Right lung (tissue), 5 donors: Measurements from ENCODE around the gene C2orf76. TPM values are rescaled to one million over a fixed set of nuclear protein-coding genes. Genes with fewer than 3 reads are reported as not detected.
A peak's percentile ranks its signal among the peaks of the same experiment; 100 is the strongest.
"Not testable (repeated sequence)": the region's sequence is repeated elsewhere in the genome, so short reads cannot be mapped to it uniquely, and the experiment has no call there.

ENCODE experiments used
- DNase-seq, 2 donors: peaks; one replicate each; pipeline ENCODE4 v3.0.0-alpha.2; 2013
- polyA plus RNA-seq, 5 donors: library from polyadenylated mRNA; unstranded; fragments of 120-200 nt; gene quantifications; one replicate each; pipeline versions ENCODE4 v1.2.1 to v1.2.3, GENCODE V29; 2013; ENCODE audit warnings: inconsistent platforms in 1 of 5, low replicate concordance in 1 of 5; ENCODE audit not compliant: insufficient read length in 5 of 5, insufficient read depth in 1 of 5

The C2orf76 gene
- polyA plus RNA-seq, 5 donors = 15.6 to 22.5 (median 16.9) TPM

DNA sequence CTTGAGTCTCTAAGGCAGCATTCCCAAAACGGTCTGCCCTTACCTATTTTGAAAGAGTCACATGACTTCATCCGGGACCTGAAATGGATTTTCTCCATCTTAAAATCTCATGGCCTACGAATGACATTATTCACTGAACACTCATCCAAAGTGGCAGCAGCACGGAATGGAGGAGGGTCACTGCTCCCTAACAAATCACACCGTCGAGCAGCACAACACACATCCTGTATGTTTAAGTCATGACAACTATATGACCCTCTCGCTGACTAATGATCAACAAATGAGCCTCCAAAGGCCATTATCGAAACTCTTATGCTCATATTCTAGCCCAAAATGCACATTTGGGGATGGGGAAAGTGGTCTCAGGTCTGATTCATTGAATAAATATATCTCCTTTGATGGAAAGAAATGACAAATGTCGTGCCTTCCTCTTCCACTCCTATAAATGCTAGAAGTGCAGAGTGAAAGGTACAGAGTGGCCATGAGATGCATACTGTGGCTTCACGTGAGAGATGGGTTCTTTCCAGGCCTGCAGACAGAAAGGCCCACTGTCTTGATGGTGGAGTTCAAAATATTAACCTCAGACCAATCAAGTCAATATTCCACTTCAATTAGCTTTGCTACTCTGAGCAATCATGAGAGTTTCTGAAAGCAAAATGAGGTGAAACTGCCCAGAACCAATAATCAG is 70.8 kb downstream of the C2orf76 start:
- DNase-seq = no peak

DNA sequence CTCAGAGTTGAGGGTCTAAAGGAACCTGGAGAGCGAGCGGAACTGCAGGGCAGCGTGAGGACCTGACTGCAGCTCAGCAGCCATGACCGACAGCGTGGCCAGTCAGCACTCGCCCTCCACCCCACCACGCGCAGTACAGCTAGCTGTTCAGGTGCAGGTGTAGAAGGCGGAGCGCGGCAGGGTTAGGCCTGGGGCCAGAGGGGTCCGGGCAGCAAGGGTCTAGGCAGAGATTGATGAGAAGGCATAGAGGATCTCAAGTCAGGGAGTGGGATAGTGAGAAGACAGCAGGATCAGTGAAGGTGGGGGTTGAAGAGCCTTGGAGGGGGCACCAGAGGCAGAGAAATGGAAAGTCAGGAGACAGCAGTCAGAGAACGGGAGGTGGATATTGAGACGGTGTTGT is 72.0 kb downstream of the C2orf76 start:
- DNase-seq = no peak

DNA sequence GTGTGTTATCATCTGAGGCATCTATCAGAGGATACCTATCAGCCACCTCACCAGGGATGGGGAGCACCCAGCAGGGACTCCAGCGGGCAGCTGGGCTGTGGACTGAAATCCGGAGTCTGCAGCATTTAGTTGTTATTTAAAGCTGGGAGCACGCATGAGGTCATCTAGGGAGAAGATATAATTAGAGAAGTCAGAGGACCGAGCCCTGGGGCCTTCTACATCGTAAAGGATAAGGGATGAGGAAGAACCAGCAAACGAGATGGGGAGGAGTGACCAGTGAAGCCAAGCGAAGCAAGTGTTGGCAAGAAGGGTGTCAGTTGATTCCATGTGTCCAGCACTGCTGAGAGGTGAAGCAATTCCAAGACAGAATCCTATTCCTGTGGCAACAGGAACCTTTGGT is 72.7 kb downstream of the C2orf76 start:
- no peak for DNase-seq

DNA sequence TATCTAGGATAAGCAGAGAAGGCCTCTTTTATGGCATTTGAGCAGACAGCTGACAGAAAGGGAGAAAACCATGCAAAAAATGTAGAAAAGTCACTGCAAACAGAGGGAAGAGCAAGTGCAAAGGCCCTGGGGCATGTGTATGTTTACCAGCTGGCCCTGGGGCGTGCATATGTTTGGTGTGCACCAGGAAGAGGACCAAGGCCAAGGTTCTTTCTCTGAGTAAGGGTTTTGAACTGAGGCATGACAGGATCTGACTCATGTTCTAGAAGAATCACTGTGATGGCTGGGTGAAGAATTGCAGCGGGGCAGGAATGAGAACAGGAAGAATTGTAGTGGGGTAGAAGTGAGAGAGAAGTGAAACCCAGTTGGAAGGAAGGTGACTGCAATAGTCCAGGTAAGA is 73.4 kb downstream of the C2orf76 start:
- DNase-seq = no peak

DNA sequence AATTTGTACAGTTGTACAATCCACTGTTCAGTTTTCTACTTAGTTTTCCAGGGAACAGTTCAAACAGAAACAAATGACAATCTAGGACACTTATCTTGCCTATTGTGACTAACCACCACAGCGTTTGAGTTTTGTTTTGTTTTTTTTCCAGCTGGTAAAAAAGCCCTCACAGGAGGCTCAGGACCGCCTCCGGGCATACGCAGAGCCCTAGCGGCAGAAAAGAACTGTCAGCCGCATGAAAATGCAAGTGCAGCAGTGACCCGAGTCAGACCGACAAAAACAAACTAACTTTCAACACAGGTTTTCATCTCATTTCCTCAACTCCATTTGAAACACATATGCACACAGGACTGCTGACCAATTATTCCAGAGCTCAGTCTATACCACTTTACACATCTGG is 74.4 kb downstream of the C2orf76 start:
- DNase-seq = peak in 1 of 2 donors; percentile 33

DNA sequence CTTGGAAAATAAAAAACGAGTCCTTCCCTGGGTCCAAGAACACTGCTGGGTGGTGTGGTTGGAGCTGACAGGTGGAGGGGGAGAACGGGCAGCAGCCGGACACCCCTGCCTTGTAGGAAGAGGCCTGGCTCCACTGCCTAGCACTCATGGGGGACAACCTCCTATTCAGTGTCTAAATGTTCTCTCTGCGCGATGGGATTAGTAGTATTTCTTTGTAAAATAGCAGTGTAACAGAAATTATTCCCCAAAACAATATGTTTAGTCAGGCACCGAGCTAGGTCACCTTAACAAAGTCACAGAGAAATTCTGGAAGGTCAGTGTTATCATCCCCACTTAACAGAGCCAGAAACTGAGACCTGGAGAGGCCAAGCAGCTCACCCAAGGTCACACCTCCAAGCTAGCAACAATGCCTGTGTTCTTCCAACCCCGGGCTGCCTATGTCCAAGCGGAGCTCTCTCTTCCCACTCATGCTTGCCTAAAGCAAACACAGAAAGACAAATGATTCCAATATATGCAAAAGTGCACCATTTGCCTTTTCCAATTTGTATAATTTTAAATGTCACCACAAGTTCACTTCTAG is 75.0 kb downstream of the C2orf76 start:
- no peak for DNase-seq

DNA sequence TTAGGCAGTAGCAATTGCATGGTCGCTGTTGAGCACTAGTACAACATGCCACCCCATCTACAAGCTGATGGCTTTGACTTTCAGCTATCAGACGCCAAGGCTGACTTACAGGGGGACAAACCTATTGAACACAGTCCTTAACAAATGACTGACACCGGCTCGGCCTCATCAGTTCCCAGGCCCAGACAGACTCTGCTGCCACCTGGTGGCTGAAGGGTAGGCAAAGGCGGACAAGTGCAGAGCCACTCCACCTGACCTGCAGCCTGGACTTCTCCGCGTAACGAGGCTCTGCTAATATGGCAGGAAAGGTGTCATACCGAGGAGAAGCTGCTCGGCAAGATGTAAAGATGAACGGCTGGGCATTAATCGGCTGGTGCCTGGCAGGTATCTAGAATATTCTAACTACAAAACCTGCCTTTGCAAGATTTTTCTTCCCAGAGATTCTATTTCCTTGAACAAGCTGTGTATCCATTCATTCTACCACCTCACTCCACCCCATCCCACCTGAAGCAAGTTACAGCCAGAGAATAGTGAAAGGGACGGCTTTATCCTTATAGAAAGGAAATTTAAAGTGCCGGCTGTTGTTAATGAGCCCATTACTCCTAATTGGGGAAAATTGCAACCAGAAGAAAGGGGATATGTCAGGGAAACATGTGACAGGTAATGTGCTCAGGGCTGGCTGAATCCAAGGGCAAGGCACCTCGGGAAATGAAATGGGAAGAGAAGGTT is 75.6 kb downstream of the C2orf76 start:
- peak in 1 of 2 donors; percentile 47 for DNase-seq

DNA sequence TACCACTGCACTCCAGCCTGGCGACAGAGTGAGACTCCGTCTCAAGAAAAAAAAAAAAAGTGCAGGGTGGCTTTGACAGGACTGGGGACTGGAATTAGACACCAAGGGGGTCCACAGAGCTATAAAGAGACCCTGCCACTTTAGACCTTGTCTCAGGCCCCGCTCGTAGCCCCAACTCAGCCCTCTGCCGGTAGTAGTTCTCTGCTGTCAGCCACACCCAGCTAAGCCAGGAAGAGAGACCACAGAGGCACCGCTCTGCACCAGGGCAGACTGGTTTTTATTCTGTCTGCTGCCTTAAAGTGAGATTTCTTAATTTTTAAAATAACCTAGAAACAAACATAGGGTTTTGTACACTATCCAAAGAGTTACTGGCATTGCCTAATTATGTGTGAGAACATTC is 77.0 kb downstream of the C2orf76 start:
- no peak for DNase-seq

DNA sequence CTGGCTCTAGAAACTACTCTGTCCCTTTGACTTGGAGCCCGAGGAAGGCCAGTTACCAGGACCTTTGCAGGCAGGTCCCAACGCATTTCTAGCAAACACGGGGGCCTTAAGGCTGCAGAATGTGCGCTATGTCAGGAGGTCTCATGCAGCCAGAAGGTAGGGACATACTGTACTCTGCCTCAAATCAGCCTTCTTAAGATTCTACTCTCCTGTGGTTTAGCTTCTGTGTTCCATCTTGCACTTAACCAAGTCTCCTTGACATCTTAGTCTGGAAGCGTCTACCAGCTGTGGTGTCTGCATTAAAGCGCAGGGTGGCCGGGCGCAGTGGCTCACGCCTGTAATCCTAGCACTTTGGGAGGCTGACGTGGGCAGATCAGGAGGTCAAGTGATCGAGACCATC is 77.5 kb downstream of the C2orf76 start:
- no peak for DNase-seq

DNA sequence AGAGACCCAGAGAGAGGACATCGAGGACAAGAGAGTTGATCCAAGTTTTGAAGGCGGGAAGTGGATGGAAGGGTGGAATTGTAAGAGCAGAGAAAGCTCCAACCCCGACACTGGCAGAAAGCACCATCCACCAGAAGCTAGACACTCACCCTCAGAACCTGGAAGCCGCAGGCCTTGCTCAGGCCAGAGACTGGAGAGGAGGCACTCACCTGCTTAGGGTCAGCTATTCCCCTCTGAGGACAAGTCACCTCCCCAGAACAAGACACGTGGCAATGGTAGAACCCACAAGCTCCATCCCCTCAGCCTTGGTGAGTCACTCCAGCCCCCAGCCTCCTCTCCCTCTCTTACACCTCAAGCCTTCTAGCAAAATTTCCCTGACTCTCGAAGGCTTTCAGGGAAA is 78.1 kb downstream of the C2orf76 start:
- DNase-seq = no peak

DNA sequence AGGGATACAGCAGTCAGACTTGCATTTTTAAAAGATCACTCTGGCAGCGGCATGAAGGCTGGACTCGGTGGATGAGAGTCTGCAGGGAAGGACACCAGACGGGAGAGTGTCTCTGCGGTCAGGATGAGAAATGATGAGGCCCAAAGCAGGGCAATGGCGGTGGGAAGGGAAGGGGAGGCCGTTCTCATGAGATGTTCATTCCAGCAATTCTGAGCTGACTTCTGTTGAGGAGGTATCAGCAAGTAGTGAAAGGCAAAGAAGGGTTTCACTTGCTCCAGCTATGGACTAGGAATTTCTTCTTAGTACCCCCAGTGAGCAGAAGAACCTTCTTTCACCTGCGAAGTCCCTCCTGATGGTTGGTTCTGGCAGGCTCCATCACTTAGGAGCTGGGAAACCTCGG is 80.0 kb downstream of the C2orf76 start:
- DNase-seq = no peak

DNA sequence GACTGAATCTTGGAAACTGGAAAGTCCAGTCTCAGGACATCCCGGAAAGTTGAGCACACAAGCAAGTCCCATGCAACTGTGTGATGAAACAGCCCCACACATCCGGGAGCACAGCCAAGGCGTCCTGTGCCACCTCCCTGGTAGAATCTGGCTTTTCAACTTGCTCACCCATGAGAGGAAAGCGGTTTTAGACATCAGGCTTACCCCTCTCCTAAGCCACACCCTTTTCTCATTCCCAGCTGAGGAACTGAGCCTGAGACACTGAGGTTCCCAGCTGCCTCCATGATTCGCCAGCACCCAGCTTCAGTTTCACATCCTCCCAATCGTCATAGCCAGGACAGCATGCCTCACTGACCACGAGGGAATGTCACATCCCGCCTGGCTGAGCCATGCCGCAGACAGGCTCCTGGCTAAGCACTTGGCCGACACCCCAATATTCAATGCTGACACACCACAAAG is 82.7 kb downstream of the C2orf76 start:
- DNase-seq = no peak

DNA sequence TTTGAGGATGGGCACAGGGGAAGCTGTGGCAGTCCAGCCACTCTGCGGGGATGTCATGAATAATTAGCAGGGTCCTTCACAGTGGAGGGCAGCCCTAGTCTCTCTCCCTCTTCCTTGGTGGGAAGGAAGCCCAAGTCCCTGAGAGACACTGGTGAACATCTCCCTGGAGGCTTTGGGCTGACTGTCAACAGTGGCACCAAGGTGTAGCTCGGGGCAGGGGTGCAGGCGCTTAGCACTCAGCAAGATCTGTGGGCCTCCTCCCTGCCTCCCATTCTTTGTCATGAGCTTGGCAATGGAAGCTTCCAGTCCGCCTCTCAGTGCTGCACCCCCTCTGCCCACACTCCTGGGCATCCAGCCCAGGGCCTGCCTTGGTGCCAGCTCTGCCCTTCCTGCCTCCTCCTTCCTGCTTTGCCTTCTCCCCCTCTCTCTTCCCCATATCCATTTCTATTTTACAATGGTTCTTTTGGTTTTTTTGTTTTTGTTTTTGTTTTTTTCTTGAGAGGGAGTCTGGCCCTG is 83.6 kb downstream of the C2orf76 start:
- DNase-seq = no peak

DNA sequence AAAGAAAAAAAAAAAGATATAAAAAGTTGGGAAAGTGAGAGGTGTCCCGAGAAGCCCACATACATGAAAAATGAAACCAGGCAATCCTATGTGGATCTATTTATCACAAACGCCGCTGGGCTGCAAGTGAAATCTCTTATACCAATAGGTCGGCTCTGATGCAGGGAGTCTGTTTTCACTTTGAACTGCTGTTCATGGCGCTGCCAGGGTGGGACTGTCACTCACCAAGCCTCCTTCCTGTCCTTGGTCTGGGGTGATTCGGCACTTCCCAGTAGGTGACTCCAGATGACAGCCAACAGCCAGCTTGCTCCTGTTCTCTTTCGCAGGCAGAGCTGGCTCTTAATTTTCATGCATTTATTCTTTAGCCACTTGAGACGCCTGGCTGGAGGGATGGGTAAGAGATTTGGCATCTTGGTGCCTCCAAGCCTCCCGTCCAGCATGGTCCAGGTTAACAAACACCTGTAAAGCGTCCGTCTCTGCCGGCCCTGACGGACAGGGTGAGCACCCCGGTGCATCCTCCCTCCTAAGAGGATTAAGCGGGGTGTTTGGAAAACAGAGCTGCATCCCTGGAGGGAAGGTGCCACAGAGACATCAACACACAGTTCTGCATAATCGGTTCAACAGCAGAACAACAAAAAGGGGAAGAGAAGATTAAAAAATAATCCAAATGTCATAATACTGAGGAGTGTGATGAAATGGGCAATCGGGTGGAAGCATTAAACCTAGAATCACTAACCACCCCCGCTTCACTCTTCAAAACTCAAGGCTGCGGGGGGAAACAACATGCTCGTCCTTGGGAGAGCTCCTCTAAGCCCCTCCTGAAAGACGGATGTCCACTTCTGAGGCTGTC is 84.3 kb downstream of the C2orf76 start:
- no peak for DNase-seq

DNA sequence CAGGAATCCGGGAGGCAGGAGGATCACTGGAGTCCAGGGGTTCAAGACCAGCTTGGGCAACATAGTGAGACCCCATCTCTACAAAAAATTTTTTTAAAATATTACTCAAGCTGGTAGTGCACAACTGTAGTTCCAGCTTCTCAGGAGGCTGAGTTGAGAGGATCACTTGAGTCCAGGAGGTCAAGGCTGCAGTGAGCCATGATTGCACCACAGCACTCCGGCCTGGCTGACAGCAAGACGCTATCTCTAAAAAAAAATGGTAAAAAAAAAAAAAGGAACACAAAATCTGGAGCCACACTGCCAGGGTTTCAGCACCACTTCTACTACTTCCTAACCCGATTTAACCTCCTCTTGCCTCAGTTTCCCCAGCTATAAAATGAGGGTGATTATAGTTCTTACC is 86.0 kb downstream of the C2orf76 start:
- DNase-seq = no peak

DNA sequence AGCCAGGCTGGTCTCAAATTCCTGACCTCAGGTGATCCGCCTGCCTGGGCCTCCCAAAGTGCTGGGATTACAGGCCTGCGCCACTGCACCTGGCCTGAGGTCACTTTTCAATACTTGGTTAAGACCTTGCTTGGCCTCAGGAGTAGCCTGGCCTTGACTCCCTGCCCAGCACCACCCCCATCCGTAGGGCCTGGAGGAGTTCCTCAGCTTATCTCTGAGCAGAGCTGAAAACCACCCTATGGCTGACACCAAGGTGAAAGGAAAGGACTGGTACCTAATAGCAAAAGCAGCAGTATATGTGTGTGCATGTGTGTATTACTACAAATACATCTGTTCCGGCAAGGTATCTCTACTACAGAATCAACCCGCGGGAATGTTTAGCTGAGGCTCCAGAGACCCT is 87.0 kb downstream of the C2orf76 start:
- no peak for DNase-seq

DNA sequence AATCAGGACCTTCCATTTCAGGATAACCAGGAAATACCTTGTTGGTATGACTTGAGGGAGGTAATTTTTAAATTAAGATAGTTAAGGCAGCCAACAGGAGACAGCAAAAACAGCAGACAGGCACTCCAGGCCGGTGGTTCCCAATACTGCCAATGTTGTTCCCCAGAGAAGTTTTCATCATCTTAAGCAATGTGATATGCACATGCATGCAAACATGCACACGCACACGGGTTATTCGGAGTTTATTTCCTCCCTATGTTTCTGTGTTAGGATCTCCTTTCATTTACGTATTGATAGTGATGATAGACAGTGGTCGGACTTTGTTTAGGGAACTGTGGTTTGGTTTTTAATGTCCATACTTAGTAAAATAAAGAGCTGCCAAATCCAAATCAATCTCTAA is 87.7 kb downstream of the C2orf76 start:
- DNase-seq = no peak

DNA sequence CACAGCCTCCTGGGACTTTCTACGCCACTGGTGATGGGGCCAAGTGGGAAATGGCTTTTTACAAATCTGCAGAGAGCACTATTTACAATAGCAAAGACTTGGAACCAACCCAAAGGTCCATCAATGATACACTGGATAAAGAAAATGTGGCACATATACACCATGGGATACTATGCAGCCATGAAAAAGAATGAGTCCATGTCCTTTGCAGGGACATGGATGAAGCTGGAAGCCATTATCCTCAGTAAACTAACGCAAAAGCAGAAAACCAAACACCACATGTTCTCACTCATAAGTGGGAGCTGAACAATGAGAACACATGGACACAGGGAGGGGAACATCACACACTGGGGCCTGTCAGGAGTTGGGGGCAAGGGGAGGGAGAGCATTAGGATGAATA is 88.2 kb downstream of the C2orf76 start:
- not testable (repeated sequence) for DNase-seq

DNA sequence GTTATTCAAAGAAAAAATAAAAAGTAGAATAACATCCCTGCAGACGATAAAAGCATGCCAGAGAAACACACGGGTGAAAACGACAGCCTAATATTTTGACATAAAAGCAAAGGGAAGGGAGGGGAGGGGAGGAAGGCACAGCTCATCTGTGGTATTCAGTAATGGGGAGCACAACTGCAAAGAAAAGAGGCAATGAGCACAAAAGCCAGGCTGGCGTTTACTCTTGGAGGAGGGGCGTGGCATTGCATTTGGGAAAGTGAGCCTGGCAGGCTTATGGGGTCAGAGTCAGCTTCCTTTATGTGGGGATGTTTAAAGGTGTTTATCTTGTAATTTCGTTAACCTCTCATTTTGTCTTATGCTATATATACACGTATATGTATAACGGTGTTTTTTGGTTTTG is 89.8 kb downstream of the C2orf76 start:
- no peak for DNase-seq

DNA sequence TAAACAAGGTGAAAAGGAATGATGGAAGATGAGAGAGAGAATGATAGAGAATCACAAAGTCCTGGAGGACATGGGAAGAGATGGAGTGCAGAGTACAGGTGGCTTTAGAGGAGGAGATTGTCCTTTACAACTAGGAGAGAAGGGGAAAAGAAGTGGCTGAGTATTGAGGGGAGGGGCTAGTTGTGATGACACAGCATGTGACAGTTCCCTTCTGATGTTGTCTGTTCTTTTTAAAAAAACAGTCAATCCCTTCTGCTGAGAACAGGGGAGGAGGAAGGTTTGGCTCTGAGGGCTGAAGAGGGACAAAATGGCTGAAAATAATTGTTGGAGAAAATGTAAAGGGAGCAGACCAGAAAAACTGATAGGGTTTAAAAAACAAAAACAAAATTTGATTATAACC is 99.0 kb downstream of the C2orf76 start:
- DNase-seq = no peak

DNA sequence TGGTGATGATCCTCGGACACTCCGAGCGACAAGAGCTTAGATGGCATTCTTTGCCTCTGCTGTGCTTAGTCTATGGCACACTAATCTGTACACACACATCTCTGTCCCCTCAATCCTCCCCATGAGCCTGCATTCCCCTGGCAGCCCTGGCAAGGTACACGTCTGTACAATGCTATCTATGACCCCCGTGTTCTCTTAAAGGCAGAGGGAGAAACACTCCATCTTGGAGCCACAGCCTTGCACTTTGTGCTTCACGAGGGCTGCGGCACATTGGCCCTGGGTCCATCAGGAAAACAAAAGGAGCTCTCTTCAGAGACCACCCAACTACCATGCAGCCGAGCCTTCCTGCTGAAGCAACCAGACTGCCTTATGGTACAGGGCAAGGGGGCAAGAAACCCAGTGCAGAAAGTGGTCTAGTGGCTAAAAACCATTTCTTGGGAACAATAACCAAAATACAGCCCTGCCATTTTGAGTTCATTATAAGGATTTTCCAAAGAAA is 100.5 kb downstream of the C2orf76 start:
- no peak for DNase-seq

DNA sequence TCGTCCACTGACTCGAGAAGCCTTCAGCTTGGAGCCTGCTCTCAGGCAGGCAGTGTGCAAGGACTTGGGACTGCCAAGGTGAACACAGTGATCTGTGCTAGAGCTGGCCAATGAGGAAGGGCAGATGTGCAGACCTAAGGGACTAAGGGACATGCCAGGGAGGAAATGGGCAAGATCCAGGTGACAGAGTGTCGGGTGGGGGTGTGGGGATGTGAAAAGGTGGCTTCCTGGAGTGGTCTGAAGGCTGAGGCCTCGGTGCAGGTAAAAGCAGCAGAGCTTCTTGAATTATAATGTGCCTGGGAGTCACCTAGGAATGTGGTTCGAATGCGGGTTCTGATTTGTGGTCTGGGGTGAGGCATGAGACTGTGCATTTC is 101.0 kb downstream of the C2orf76 start:
- DNase-seq = no peak
